Spinal cord (tissue), 10 donors: ENCODE results near the gene MYLIP. TPM values are rescaled to one million over a fixed set of nuclear protein-coding genes. Genes with fewer than 3 reads are reported as not detected.

Experiments
- DNase-seq, 6 donors: peaks; one replicate each; pipeline versions ENCODE4 v3.0.0 to v3.0.0-alpha.2; 2013 to 2015; ENCODE audit warnings: low spot score in 6 of 6, low read depth in 4 of 6
- H3K27ac ChIP-seq: one replicate; pipeline ENCODE4 v1.5.1; 2013; ENCODE audit warnings: low read depth, low read length, control low read depth
- H3K27me3 ChIP-seq: one replicate; pipeline ENCODE4 v1.6.1; 2013; ENCODE audit warnings: low read length; ENCODE audit not compliant: control insufficient read depth, insufficient read depth
- H3K36me3 ChIP-seq: one replicate; pipeline ENCODE4 v1.6.1; 2013; ENCODE audit warnings: low read length; ENCODE audit not compliant: control insufficient read depth, insufficient read depth
- H3K4me1 ChIP-seq: one replicate; pipeline ENCODE4 v1.6.1; 2013; ENCODE audit warnings: low read length; ENCODE audit not compliant: control insufficient read depth, insufficient read depth
- H3K4me3 ChIP-seq: one replicate; pipeline ENCODE4 v1.5.1; 2013; ENCODE audit warnings: low read depth, low read length, control low read depth
- H3K9me3 ChIP-seq: one replicate; pipeline ENCODE4 v1.6.1; 2013; ENCODE audit warnings: low read length; ENCODE audit not compliant: control insufficient read depth, insufficient read depth
- WGBS: methylation state at CpG from one replicate; pipeline ENCODE4 v1.1.5; 2013; ENCODE audit warnings: missing lambda C conversion rate; ENCODE audit not compliant: insufficient coverage; 5-methylcytosine and 5-hydroxymethylcytosine counted together
- polyA plus RNA-seq, 2 donors: library from polyadenylated mRNA; unstranded; fragments of 120-200 nt; gene quantifications; one replicate each; pipeline ENCODE4 v1.2.1, GENCODE V29; 2013; ENCODE audit not compliant: insufficient read length in 2 of 2
- small RNA-seq: library from RNA; depleted of rRNA; stranded (forward); fragments of <200 nt; gene quantifications from one replicate; pipeline ENCODE3, GENCODE V24; 2014; ENCODE audit warnings: low replicate concordance
- total RNA-seq, 2 donors: library from RNA; depleted of rRNA in 1 of 2; stranded (reverse); fragments of 120-200 nt in 1 of 2; fragments of >200 nt in 1 of 2; gene quantifications; one replicate each; pipeline versions ENCODE4 v1.2.3 to v1.2.4, GENCODE V29; 2013 to 2014
- donor health status: healthy.

The MYLIP gene
- total and polyA plus RNA-seq, 4 donors, result 16.7 to 24.1 (median 18.8) TPM

DNA sequence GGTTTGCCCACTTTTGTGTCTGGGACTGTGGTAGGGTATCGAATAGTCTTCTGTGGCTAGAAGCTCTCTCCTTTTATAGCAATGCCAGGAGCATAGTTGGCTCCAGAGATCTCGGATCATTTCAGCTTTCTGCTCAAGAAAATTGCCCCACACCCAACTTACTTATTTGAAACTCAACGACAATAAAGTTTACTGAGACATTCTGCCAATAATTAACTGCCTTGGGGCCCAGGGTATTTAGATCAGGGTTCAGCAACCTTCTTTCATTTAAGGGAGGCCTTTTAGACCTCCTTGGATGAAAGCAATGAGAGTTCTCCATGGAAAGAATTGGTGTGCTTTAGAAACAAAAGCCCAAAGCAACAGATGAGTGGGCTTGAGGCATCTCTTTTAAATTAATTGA lies 55.7 kb downstream of the MYLIP start:
- Histone ChIP-seq H3K9me3 (no peaks in the 10 kb centered on the region), H3K36me3 (no peaks in the 10 kb centered on the region), H3K4me1 (peaks cover 4% of the 10 kb centered on the region), H3K27ac (no peak overlapping the region), H3K27me3 (no peaks in the 10 kb centered on the region), H3K4me3 (no peak overlapping the region)
- DNase-seq, result no peak
- 67% methylated on average over 2 of the region's 3 CpGs for WGBS

GRCh38 chr6:16187176-16187575 lies 58.3 kb downstream of the MYLIP start:
- H3K36me3 ChIP-seq, result no peaks in the 10 kb centered on the region
- no peak for DNase-seq
- H3K27ac ChIP-seq, result no peak overlapping the region
- H3K9me3 ChIP-seq, result no peaks in the 10 kb centered on the region
- no peaks in the 10 kb centered on the region for H3K27me3 ChIP-seq
- 100% methylated on average over 1 of the region's 2 CpGs for WGBS
- H3K4me3 ChIP-seq, result no peak overlapping the region
- H3K4me1 ChIP-seq, result no peaks in the 10 kb centered on the region

GRCh38 chr6:16190214-16190613 lies 61.3 kb downstream of the MYLIP start:
- Histone ChIP-seq H3K4me1 (no peaks in the 10 kb centered on the region), H3K9me3 (no peaks in the 10 kb centered on the region), H3K36me3 (no peaks in the 10 kb centered on the region), H3K4me3 (no peak overlapping the region), H3K27ac (no peak overlapping the region), H3K27me3 (no peaks in the 10 kb centered on the region)
- no peak for DNase-seq
- WGBS, result no CpG with 5 or more reads among the region's 1 CpG

- H3K4me3 ChIP-seq, result no peak overlapping the region
- no peak overlapping the region for H3K27ac ChIP-seq
- H3K9me3 ChIP-seq, result no peaks in the 10 kb centered on the region
- 61% methylated on average over 7 of the region's 14 CpGs for whole genome bisulfite sequencing
- H3K36me3 ChIP-seq, result no peaks in the 10 kb centered on the region
- DNase-seq, result no peak
- H3K4me1 ChIP-seq, result peaks cover 22% of the 10 kb centered on the region
- no peaks in the 10 kb centered on the region for H3K27me3 ChIP-seq
Measured at GRCh38 chr6:16196260-16196983, 67.5 kb downstream of the MYLIP start.

DNA sequence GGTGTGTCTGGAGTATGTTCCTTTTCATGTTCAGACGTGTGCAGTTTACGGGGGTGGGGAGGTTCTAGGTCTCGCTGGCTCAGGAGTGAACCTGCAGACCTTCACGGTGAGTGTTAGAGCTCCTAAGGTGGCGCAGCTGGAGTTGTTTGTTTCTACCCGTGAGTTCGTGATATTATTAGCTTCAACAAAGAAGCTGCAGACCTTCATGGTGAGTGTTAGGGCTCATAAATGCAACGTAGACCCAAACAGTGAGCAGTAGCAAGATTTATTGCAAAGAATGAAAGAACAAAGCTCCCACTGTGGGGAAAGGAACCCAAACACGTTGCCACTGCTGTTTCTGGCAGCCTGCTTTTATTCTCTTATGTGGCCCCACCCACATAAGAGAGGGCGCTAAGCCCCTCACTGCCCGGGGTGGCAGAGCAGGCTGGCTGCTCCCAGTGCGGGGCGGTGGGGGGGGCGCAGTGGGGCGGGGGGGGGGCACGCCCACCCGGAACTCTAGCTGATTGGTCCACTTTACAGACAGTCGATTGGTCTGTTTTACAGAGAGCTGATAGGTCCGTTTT lies 68.2 kb downstream of the MYLIP start:
- Histone ChIP-seq H3K36me3 (no peaks in the 10 kb centered on the region), H3K9me3 (no peaks in the 10 kb centered on the region), H3K4me1 (peaks cover 22% of the 10 kb centered on the region), H3K27me3 (no peaks in the 10 kb centered on the region), H3K27ac (no peak overlapping the region), H3K4me3 (no peak overlapping the region)
- 56% methylated on average over 9 of the region's 19 CpGs for WGBS
- DNase-seq, result no peak

Small RNAs within 50 kb of the gene (small RNA-seq; reads per million reads assigned to genes)
- not detected for gene MIR4639

Other genes starting within 250 kb of the MYLIP start
- 10 to 100 TPM; 16.7 to 39.4 TPM for gene GMPR, start 109.5 kb downstream of the MYLIP start, total RNA-seq
- gene GMPR, start 109.5 kb downstream of the MYLIP start, polyA plus RNA-seq, result 10 to 100 TPM; 35.0 to 35.9 TPM